ENCODE measurements around the gene C1orf52. TPM values are rescaled to one million over a fixed set of nuclear protein-coding genes. Genes with fewer than 3 reads are reported as not detected.

The C1orf52 gene
- polyA plus RNA-seq, 1 donor = 36.7 TPM

GRCh38 chr1:85296980-85297379 is 37.5 kb upstream of the C1orf52 start:
- H3K4me1 ChIP-seq (ENCODE audit: control insufficient read depth, insufficient read depth, low read length) = peaks cover 16% of the 10 kb centered on the region
- no CpG with 5 or more reads among the region's 1 CpG for WGBS (ENCODE audit: insufficient coverage, low lambda C conversion rate)
- DNase-seq = no peak
- no peak overlapping the region for H3K4me3 ChIP-seq (ENCODE audit: low read length)
- H3K9me3 ChIP-seq (ENCODE audit: control insufficient read depth, low read depth, low read length) = no peaks in the 10 kb centered on the region
- peak overlapping the region; percentile 76 for H3K27ac ChIP-seq (ENCODE audit: low read length)
- no peaks in the 10 kb centered on the region for H3K36me3 ChIP-seq (ENCODE audit: control insufficient read depth, insufficient read depth, low read length)
- no peaks in the 10 kb centered on the region for H3K27me3 ChIP-seq (ENCODE audit: control insufficient read depth, insufficient read depth, low read length)

- WGBS (ENCODE audit: insufficient coverage, low lambda C conversion rate) = no CpG with 5 or more reads among the region's 4 CpGs
These were observed 36.2 kb upstream of the C1orf52 start for GRCh38 chr1:85295654-85296053.

GRCh38 chr1:85295006-85295431 is 35.6 kb upstream of the C1orf52 start:
- DNase-seq = no peak
- WGBS (ENCODE audit: insufficient coverage, low lambda C conversion rate) = 68% methylated on average over 2 of the region's 3 CpGs
- Histone ChIP-seq H3K36me3 (ENCODE audit: control insufficient read depth, insufficient read depth, low read length) (no peaks in the 10 kb centered on the region), H3K27ac (ENCODE audit: low read length) (no peak overlapping the region), H3K9me3 (ENCODE audit: control insufficient read depth, low read depth, low read length) (no peaks in the 10 kb centered on the region), H3K4me3 (ENCODE audit: low read length) (no peak overlapping the region), H3K27me3 (ENCODE audit: control insufficient read depth, insufficient read depth, low read length) (no peaks in the 10 kb centered on the region), H3K4me1 (ENCODE audit: control insufficient read depth, insufficient read depth, low read length) (peaks cover 16% of the 10 kb centered on the region)

More at GRCh38 chr1:85295654-85296053, 36.2 kb upstream of the C1orf52 start:
- DNase-seq = no peak
- Histone ChIP-seq H3K4me3 (ENCODE audit: low read length) (no peak overlapping the region), H3K36me3 (ENCODE audit: control insufficient read depth, insufficient read depth, low read length) (no peaks in the 10 kb centered on the region), H3K4me1 (ENCODE audit: control insufficient read depth, insufficient read depth, low read length) (peaks cover 16% of the 10 kb centered on the region), H3K27me3 (ENCODE audit: control insufficient read depth, insufficient read depth, low read length) (no peaks in the 10 kb centered on the region), H3K9me3 (ENCODE audit: control insufficient read depth, low read depth, low read length) (no peaks in the 10 kb centered on the region), H3K27ac (ENCODE audit: low read length) (no peak overlapping the region)

GRCh38 chr1:85290826-85291225 is 31.4 kb upstream of the C1orf52 start:
- H3K36me3 ChIP-seq (ENCODE audit: control insufficient read depth, insufficient read depth, low read length) = no peaks in the 10 kb centered on the region
- no CpG with 5 or more reads among the region's 2 CpGs for WGBS (ENCODE audit: insufficient coverage, low lambda C conversion rate)
- H3K27ac ChIP-seq (ENCODE audit: low read length) = no peak overlapping the region
- no peak overlapping the region for H3K4me3 ChIP-seq (ENCODE audit: low read length)
- no peaks in the 10 kb centered on the region for H3K4me1 ChIP-seq (ENCODE audit: control insufficient read depth, insufficient read depth, low read length)
- no peaks in the 10 kb centered on the region for H3K27me3 ChIP-seq (ENCODE audit: control insufficient read depth, insufficient read depth, low read length)
- DNase-seq = no peak
- no peaks in the 10 kb centered on the region for H3K9me3 ChIP-seq (ENCODE audit: control insufficient read depth, low read depth, low read length)

GRCh38 chr1:85289848-85290335 is 30.4 kb upstream of the C1orf52 start:
- H3K27ac ChIP-seq (ENCODE audit: low read length) = no peak overlapping the region
- no peaks in the 10 kb centered on the region for H3K9me3 ChIP-seq (ENCODE audit: control insufficient read depth, low read depth, low read length)
- no peaks in the 10 kb centered on the region for H3K27me3 ChIP-seq (ENCODE audit: control insufficient read depth, insufficient read depth, low read length)
- H3K4me3 ChIP-seq (ENCODE audit: low read length) = no peak overlapping the region
- DNase-seq = no peak
- H3K36me3 ChIP-seq (ENCODE audit: control insufficient read depth, insufficient read depth, low read length) = no peaks in the 10 kb centered on the region
- H3K4me1 ChIP-seq (ENCODE audit: control insufficient read depth, insufficient read depth, low read length) = no peaks in the 10 kb centered on the region
- WGBS (ENCODE audit: insufficient coverage, low lambda C conversion rate) = 67% methylated on average over 1 of the region's 4 CpGs

GRCh38 chr1:85289207-85289847 is 29.9 kb upstream of the C1orf52 start:
- H3K27me3 ChIP-seq (ENCODE audit: control insufficient read depth, insufficient read depth, low read length) = no peaks in the 10 kb centered on the region
- DNase-seq = no peak
- H3K4me3 ChIP-seq (ENCODE audit: low read length) = no peak overlapping the region
- H3K27ac ChIP-seq (ENCODE audit: low read length) = no peak overlapping the region
- WGBS (ENCODE audit: insufficient coverage, low lambda C conversion rate) = 100% methylated on average over 1 of the region's 9 CpGs
- H3K9me3 ChIP-seq (ENCODE audit: control insufficient read depth, low read depth, low read length) = no peaks in the 10 kb centered on the region
- no peaks in the 10 kb centered on the region for H3K4me1 ChIP-seq (ENCODE audit: control insufficient read depth, insufficient read depth, low read length)
- no peaks in the 10 kb centered on the region for H3K36me3 ChIP-seq (ENCODE audit: control insufficient read depth, insufficient read depth, low read length)

GRCh38 chr1:85284202-85284601 is 24.7 kb upstream of the C1orf52 start:
- peaks cover 1% of the 10 kb centered on the region for H3K4me1 ChIP-seq (ENCODE audit: control insufficient read depth, insufficient read depth, low read length)
- no peak for DNase-seq
- no peak overlapping the region for H3K27ac ChIP-seq (ENCODE audit: low read length)
- H3K9me3 ChIP-seq (ENCODE audit: control insufficient read depth, low read depth, low read length) = no peaks in the 10 kb centered on the region
- H3K36me3 ChIP-seq (ENCODE audit: control insufficient read depth, insufficient read depth, low read length) = no peaks in the 10 kb centered on the region
- no peaks in the 10 kb centered on the region for H3K27me3 ChIP-seq (ENCODE audit: control insufficient read depth, insufficient read depth, low read length)
- WGBS (ENCODE audit: insufficient coverage, low lambda C conversion rate) = no CpG with 5 or more reads among the region's 2 CpGs
- H3K4me3 ChIP-seq (ENCODE audit: low read length) = no peak overlapping the region

- Histone ChIP-seq H3K27ac (ENCODE audit: low read length) (no peak overlapping the region), H3K9me3 (ENCODE audit: control insufficient read depth, low read depth, low read length) (no peaks in the 10 kb centered on the region), H3K4me1 (ENCODE audit: control insufficient read depth, insufficient read depth, low read length) (peaks cover 4% of the 10 kb centered on the region), H3K4me3 (ENCODE audit: low read length) (no peak overlapping the region), H3K36me3 (ENCODE audit: control insufficient read depth, insufficient read depth, low read length) (no peaks in the 10 kb centered on the region), H3K27me3 (ENCODE audit: control insufficient read depth, insufficient read depth, low read length) (no peaks in the 10 kb centered on the region)
- peak in 1 of 2 donors; percentile 29 for DNase-seq
- WGBS (ENCODE audit: insufficient coverage, low lambda C conversion rate) = no CpG with 5 or more reads among the region's 11 CpGs
These were observed 24.2 kb upstream of the C1orf52 start for GRCh38 chr1:85283475-85284199.

- no peaks in the 10 kb centered on the region for H3K36me3 ChIP-seq (ENCODE audit: control insufficient read depth, insufficient read depth, low read length)
- no peaks in the 10 kb centered on the region for H3K27me3 ChIP-seq (ENCODE audit: control insufficient read depth, insufficient read depth, low read length)
- no peak overlapping the region for H3K4me3 ChIP-seq (ENCODE audit: low read length)
- no peak overlapping the region for H3K27ac ChIP-seq (ENCODE audit: low read length)
- H3K9me3 ChIP-seq (ENCODE audit: control insufficient read depth, low read depth, low read length) = no peaks in the 10 kb centered on the region
- no CpG with 5 or more reads among the region's 1 CpG for WGBS (ENCODE audit: insufficient coverage, low lambda C conversion rate)
- peaks cover 4% of the 10 kb centered on the region for H3K4me1 ChIP-seq (ENCODE audit: control insufficient read depth, insufficient read depth, low read length)
- no peak for DNase-seq
These were observed 23.0 kb upstream of the C1orf52 start for GRCh38 chr1:85282424-85282823.

- Histone ChIP-seq H3K9me3 (ENCODE audit: control insufficient read depth, low read depth, low read length) (no peaks in the 10 kb centered on the region), H3K36me3 (ENCODE audit: control insufficient read depth, insufficient read depth, low read length) (no peaks in the 10 kb centered on the region), H3K4me1 (ENCODE audit: control insufficient read depth, insufficient read depth, low read length) (peaks cover 4% of the 10 kb centered on the region), H3K27me3 (ENCODE audit: control insufficient read depth, insufficient read depth, low read length) (no peaks in the 10 kb centered on the region), H3K27ac (ENCODE audit: low read length) (no peak overlapping the region), H3K4me3 (ENCODE audit: low read length) (no peak overlapping the region)
- DNase-seq = no peak
- no CpG with 5 or more reads among the region's 4 CpGs for WGBS (ENCODE audit: insufficient coverage, low lambda C conversion rate)
These were observed 21.2 kb upstream of the C1orf52 start for GRCh38 chr1:85280636-85281035.
